H1 (cell line): ENCODE data around the gene ADAMTS6.

Experiments used
- CEBPB ChIP-seq: IDR thresholded peaks from 2 replicates; pipeline ENCODE4 v1.6.1; 2012; ENCODE audit warnings: low read depth, low read length
- CREB1 ChIP-seq: IDR thresholded peaks from 2 replicates; pipeline ENCODE4 v1.6.1; 2012; ENCODE audit warnings: inconsistent platforms
- EGR1 ChIP-seq: IDR thresholded peaks from 2 replicates; pipeline ENCODE4 v1.6.1; 2011; ENCODE audit warnings: low read depth, low read length, borderline replicate concordance
- EP300 ChIP-seq, 2 experiments: IDR thresholded peaks; 1 replicate in 1 of 2; 2 replicates in 1 of 2; pipeline ENCODE4 v1.6.1; 2011 to 2012; ENCODE audit warnings: low read depth in 2 of 2, low read length in 2 of 2, mild to moderate bottlenecking in 2 of 2, borderline replicate concordance in 1 of 2, inconsistent platforms in 1 of 2, moderate library complexity in 1 of 2
- EZH2 ChIP-seq: fragments of 200-600 bp; sonication (generic); IDR thresholded peaks from 2 replicates; pipeline ENCODE4 v1.7.1; 2012; ENCODE audit warnings: low read depth, mild to moderate bottlenecking, moderate library complexity, low read length, inconsistent platforms; ENCODE audit not compliant: severe bottlenecking
- KDM5A ChIP-seq: fragments of 200-600 bp; IDR thresholded peaks from 2 replicates; pipeline ENCODE4 v1.7.1; 2012; ENCODE audit warnings: mild to moderate bottlenecking, low read length, inconsistent platforms, mixed read lengths
- MAFK ChIP-seq: IDR thresholded peaks from 2 replicates; pipeline ENCODE4 v1.6.1; 2012; ENCODE audit warnings: low read depth, mild to moderate bottlenecking, improper control_type of control experiment, low read length
- POU5F1 ChIP-seq: IDR thresholded peaks from 2 replicates; pipeline ENCODE4 v1.6.1; 2011; ENCODE audit warnings: low read depth, mild to moderate bottlenecking, low read length, moderate library complexity
- RXRA ChIP-seq: IDR thresholded peaks from 2 replicates; pipeline ENCODE4 v1.6.1; 2011; ENCODE audit warnings: low read depth, mild to moderate bottlenecking, low read length, moderate library complexity; ENCODE audit not compliant: insufficient read depth
- SIN3A ChIP-seq, 2 experiments: IDR thresholded peaks in 1 of 2; conservative IDR thresholded peaks in 1 of 2; 2 replicates each; pipeline ENCODE4 v1.6.1; 2011 to 2012; ENCODE audit warnings: low read length in 2 of 2, improper control_type of control experiment in 1 of 2, low read depth in 1 of 2, mild to moderate bottlenecking in 1 of 2
- SUZ12 ChIP-seq: fragments of 200-600 bp; sonication (generic); IDR thresholded peaks from 2 replicates; pipeline ENCODE4 v1.6.1; 2012; ENCODE audit warnings: mild to moderate bottlenecking, inconsistent platforms, low read length, moderate library complexity, mixed read lengths
- TF ChIP-seq, protein P1 (sequence below), 3 experiments: IDR thresholded peaks; 1 replicate in 2 of 3; 2 replicates in 1 of 3; pipeline versions ENCODE4 v1.5.1 to v1.6.1; 2011; ENCODE audit warnings: low read length in 3 of 3, mild to moderate bottlenecking in 3 of 3, inconsistent platforms in 2 of 3, low read depth in 1 of 3, moderate library complexity in 1 of 3; ENCODE audit not compliant: insufficient read depth in 1 of 3; ENCODE audit errors: control extremely low read depth in 1 of 3

DNA sequence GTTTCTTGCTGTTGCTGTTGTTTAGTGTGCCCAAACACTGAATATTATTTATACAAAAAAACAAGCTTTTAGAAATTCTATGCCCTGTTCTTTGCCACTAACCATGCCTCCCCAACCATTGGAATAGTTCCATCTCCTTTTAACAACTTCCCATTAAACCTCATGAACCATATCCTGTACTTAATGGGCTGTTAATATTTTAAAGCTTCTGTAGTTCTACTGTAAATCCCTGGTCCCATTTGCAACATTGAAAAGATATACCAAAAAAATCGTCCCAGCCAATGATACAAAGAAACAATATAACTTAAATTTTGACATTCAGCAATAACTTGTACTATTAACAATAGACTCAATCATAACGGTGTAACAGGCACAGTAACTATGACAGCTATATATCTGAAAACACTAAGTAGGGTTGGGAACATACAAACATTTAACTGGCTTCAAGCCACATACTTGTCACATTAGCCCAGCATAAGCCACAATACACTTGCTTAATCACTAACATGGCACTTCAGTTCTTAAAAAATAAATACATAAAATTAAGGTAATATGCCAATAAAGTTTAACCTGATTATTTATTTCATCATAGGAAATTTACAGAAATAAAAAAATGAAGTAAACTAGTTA lies 86.1 kb downstream of the ADAMTS6 start:
- TF ChIP-seq, protein P1, sequence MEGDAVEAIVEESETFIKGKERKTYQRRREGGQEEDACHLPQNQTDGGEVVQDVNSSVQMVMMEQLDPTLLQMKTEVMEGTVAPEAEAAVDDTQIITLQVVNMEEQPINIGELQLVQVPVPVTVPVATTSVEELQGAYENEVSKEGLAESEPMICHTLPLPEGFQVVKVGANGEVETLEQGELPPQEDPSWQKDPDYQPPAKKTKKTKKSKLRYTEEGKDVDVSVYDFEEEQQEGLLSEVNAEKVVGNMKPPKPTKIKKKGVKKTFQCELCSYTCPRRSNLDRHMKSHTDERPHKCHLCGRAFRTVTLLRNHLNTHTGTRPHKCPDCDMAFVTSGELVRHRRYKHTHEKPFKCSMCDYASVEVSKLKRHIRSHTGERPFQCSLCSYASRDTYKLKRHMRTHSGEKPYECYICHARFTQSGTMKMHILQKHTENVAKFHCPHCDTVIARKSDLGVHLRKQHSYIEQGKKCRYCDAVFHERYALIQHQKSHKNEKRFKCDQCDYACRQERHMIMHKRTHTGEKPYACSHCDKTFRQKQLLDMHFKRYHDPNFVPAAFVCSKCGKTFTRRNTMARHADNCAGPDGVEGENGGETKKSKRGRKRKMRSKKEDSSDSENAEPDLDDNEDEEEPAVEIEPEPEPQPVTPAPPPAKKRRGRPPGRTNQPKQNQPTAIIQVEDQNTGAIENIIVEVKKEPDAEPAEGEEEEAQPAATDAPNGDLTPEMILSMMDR (IDR thresholded peaks at IDR 0.05; ENCODE audit: control extremely low read depth in 1 of 3, insufficient read depth in 1 of 3, low read depth in 1 of 3, low read length in 3 of 3), result no peak
- no peak for TF ChIP-seq KDM5A
- TF ChIP-seq RXRA, result no peak
- no peak for TF ChIP-seq EGR1
- no peak for TF ChIP-seq SIN3A (conservative IDR thresholded peaks at IDR 0.05 in 1 of 2, IDR thresholded peaks at IDR 0.05 in 1 of 2; ENCODE audit: low read depth in 1 of 2, low read length in 2 of 2)
- no peak for TF ChIP-seq EZH2
- no peak for TF ChIP-seq CREB1
- TF ChIP-seq POU5F1, result no peak
- TF ChIP-seq SUZ12, result no peak
- TF ChIP-seq MAFK, result no peak
- no peak for TF ChIP-seq EP300 (IDR thresholded peaks at IDR 0.05; ENCODE audit: borderline replicate concordance in 1 of 2, low read depth in 2 of 2, low read length in 2 of 2)
- no peak for TF ChIP-seq CEBPB
